Measurements from ENCODE around the gene HAUS8. TPM values are rescaled to one million over a fixed set of nuclear protein-coding genes. Genes with fewer than 3 reads are reported as not detected.

Gene HAUS8
- total RNA-seq, 1 donor from 2014 or later = 8.1 TPM

DNA sequence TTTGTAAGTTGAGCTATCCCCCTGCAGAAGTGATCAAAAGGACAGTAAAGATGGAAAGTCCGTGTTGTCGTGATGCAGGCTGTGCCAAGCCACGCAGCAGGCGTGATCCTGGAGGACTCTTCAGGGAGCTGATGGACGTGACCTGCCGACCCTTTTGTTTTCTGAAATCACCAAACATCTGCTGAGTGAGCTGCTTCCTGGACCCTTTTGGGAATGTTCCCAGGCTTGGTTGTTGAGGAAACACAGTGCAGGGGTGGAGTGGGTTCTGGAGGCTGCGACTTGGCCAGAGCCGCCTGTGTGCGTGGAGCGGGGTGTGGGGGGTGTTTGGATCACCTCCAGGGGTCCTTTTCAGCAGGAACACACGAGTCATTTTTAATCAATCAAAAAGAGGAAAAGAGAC is 33.3 kb downstream of the HAUS8 start:
- peak; percentile 45 for ATAC-seq
- no peaks in the 10 kb centered on the region for H3K4me1 ChIP-seq
- intact Hi-C loops (cut with DNase I) = no loop called here

DNA sequence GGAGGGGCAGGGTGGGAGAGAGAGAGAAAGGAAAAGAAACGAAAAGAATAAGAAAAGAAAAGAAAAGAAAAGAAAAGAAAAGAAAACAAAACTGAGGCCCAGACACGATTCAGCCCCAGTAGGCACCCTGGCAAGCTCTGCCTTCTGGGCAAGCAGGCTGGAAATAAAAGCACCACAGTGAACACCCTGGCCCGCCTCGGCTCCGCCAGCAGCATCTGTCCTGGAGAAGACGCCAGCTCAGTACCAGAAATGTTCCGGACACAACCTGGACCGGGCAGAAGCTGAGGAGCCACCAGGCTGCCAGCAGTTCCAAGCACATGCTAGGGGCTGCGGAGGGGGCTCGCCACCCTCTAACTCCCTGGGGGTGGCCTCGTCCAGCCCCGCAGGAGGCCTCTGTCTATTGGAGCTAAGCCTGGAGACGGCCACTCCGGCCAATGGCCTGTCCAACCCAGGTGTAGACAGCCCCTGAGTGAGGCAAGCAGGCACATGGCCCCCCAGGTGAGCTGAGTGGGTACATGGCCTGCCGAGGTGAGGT is 37.2 kb downstream of the HAUS8 start:
- H3K4me1 ChIP-seq = no peaks in the 10 kb centered on the region
- DNase-seq (no peak), ATAC-seq (no peak)
- H3K4me3 ChIP-seq = no peak overlapping the region
- no peaks in the 10 kb centered on the region for H3K27me3 ChIP-seq
- intact Hi-C loops (cut with DNase I) = no loop called here
- H3K36me3 ChIP-seq = no peaks in the 10 kb centered on the region
- H3K27ac ChIP-seq = no peak overlapping the region
- TF ChIP-seq, protein P1, sequence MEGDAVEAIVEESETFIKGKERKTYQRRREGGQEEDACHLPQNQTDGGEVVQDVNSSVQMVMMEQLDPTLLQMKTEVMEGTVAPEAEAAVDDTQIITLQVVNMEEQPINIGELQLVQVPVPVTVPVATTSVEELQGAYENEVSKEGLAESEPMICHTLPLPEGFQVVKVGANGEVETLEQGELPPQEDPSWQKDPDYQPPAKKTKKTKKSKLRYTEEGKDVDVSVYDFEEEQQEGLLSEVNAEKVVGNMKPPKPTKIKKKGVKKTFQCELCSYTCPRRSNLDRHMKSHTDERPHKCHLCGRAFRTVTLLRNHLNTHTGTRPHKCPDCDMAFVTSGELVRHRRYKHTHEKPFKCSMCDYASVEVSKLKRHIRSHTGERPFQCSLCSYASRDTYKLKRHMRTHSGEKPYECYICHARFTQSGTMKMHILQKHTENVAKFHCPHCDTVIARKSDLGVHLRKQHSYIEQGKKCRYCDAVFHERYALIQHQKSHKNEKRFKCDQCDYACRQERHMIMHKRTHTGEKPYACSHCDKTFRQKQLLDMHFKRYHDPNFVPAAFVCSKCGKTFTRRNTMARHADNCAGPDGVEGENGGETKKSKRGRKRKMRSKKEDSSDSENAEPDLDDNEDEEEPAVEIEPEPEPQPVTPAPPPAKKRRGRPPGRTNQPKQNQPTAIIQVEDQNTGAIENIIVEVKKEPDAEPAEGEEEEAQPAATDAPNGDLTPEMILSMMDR (IDR thresholded peaks at IDR 0.05) = no peak
- no peaks in the 10 kb centered on the region for H3K9me3 ChIP-seq

More for the DNA sequence above, 33.3 kb downstream of the HAUS8 start:
- no peak overlapping the region for H3K27ac ChIP-seq
- no peak overlapping the region for H3K4me3 ChIP-seq
- no peaks in the 10 kb centered on the region for H3K9me3 ChIP-seq
- no peak for DNase-seq
- no peaks in the 10 kb centered on the region for H3K27me3 ChIP-seq
- TF ChIP-seq, protein P1 (IDR thresholded peaks at IDR 0.05) = no peak
- no peaks in the 10 kb centered on the region for H3K36me3 ChIP-seq

DNA sequence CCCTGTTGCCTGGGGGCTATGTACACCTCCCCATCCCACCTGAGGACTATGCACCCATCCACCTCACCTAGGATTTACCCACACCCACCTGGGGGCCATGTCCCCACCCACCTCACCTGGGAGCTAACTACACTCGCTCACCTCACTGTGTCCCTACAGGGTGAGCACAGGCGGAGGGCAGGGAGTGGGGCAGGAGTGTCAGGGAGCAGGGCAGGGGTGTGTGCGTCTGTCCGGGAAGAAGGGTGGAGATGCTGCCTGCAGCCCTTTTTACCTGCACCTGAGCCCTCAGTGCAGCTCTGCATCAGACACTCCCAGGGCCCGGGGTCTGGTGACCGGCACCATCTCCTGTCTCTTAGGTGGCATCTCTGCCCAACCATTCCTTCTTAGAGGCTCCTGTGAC is 38.1 kb downstream of the HAUS8 start:
- H3K9me3 ChIP-seq = no peaks in the 10 kb centered on the region
- H3K4me3 ChIP-seq = no peak overlapping the region
- no peaks in the 10 kb centered on the region for H3K36me3 ChIP-seq
- intact Hi-C loops (cut with DNase I) = no loop called here
- H3K27ac ChIP-seq = no peak overlapping the region
- peak; percentile 6 for ATAC-seq
- TF ChIP-seq, protein P1 (IDR thresholded peaks at IDR 0.05) = no peak
- H3K27me3 ChIP-seq = no peaks in the 10 kb centered on the region
- no peaks in the 10 kb centered on the region for H3K4me1 ChIP-seq
- DNase-seq = no peak

DNA sequence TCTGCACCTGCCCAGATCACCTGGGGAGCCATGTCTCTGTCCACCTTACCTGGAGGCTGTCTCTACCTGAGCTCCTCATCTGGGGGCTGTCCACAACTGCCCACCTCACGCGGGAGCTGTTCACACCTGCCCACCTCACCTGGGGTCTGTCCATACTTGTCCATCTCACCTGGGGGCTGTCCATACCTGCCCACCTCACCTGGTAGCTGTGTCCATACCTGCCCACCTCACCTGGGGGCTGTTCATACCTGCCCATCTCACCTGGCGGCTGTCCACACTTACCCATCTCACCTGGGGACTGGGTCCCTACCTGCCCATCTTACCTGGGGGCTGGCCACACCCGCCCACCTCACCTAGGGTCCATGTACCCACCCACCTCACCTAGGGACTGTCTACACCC is 38.6 kb downstream of the HAUS8 start:
- Histone ChIP-seq H3K4me1 (no peaks in the 10 kb centered on the region), H3K9me3 (no peaks in the 10 kb centered on the region), H3K27me3 (no peaks in the 10 kb centered on the region), H3K36me3 (no peaks in the 10 kb centered on the region), H3K4me3 (no peak overlapping the region), H3K27ac (no peak overlapping the region)
- DNase-seq = no peak
- peak; percentile 9 for ATAC-seq
- TF ChIP-seq, protein P1 (IDR thresholded peaks at IDR 0.05) = no peak
- intact Hi-C loops (cut with DNase I) = no loop called here

DNA sequence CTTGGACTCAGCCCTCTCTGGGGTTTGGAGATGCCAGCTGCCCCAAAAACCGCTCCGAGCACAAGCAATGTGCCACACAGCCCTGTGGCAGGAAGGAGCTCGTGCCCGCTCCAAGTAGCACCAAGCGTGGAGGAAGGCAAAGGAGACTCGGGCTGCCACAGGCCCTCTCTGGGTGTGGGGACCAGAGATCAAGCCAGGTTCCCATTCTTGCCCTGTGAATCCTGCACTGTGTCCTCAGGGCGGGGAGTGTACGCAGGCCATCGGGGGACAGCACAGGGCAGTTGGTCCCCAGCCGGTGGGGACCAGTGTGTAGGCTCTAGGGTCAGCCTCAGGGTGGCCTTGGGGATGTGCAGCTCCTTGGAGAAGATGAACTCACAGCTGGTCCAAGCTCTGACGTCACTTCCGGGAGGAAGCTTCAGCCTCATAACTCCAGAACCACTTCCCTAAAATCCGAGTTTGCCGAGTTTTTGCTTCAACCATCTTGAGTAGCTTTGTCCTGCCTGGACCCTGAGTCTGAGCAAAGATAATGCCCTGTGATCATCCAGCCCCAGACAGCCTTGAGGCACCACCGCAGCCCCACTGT is 39.3 kb downstream of the HAUS8 start:
- Histone ChIP-seq H3K4me3 (no peak overlapping the region), H3K9me3 (no peaks in the 10 kb centered on the region), H3K36me3 (no peaks in the 10 kb centered on the region), H3K27me3 (no peaks in the 10 kb centered on the region), H3K27ac (no peak overlapping the region), H3K4me1 (no peaks in the 10 kb centered on the region)
- peak; percentile 56 for ATAC-seq
- intact Hi-C loops (cut with DNase I) = no loop called here
- no peak for DNase-seq
- TF ChIP-seq, protein P1 (IDR thresholded peaks at IDR 0.05) = no peak

DNA sequence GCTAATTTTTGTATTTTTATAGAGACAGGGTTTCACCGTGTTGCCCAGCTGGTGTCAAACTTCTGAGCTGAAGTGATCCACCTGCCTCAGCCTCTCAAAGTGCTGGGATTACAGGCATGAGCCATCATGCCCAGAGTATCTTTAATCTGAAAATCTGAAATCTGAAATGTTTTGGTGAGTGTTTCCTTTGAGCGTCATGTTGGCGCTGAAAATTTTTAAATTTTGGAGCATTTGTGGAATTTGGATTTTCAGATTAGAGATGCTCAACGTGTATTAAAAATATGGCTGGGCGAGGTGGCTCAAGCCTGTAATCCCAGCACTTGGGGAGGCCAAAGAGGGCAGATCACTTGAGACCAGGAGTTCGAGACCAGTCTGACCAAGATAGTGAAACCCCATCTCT is 43.5 kb downstream of the HAUS8 start:
- TF ChIP-seq, protein P1 (IDR thresholded peaks at IDR 0.05) = no peak
- intact Hi-C loops (cut with DNase I) = no loop called here
- H3K27me3 ChIP-seq = no peaks in the 10 kb centered on the region
- H3K4me1 ChIP-seq = no peaks in the 10 kb centered on the region
- no peaks in the 10 kb centered on the region for H3K36me3 ChIP-seq
- no peak overlapping the region for H3K4me3 ChIP-seq
- no peak for ATAC-seq
- DNase-seq = no peak
- no peak overlapping the region for H3K27ac ChIP-seq
- H3K9me3 ChIP-seq = no peaks in the 10 kb centered on the region
